ENCODE data around the gene TMEM47.

The TMEM47 gene

GRCh38 chrX:34584781-34585180 lies 72.3 kb downstream of the TMEM47 start:
- no peak for DNase-seq

- DNase-seq = no peak
These were observed 77.0 kb downstream of the TMEM47 start for GRCh38 chrX:34580069-34580468.

GRCh38 chrX:34578237-34578636 lies 78.8 kb downstream of the TMEM47 start:
- no peak for DNase-seq
